ENCODE data around the gene TMEM250. TPM values are rescaled to one million over a fixed set of nuclear protein-coding genes. Genes with fewer than 3 reads are reported as not detected.

Gene TMEM250
- total and polyA plus RNA-seq, 2 donors from 2014 or later, result 22.2 to 33.1 TPM

- Histone ChIP-seq H3K36me3 (ENCODE audit: control insufficient read depth in 2 of 3, insufficient read depth in 3 of 3, low read length in 3 of 3) (no peaks in the 10 kb centered on the region), H3K9me3 (ENCODE audit: control insufficient read depth in 2 of 3, insufficient read depth in 1 of 3, low read length in 3 of 3) (no peaks in the 10 kb centered on the region), H3K27ac (ENCODE audit: low read depth in 2 of 2, low read length in 2 of 2) (no peak overlapping the region), H3K9ac (ENCODE audit: low read length in 3 of 3) (no peak overlapping the region), H3K4me3 (ENCODE audit: low read length in 3 of 3) (no peak overlapping the region), H3K4me1 (ENCODE audit: control insufficient read depth in 2 of 3, insufficient read depth in 2 of 3, low read depth in 1 of 3, low read length in 3 of 3) (peaks cover 0 to 17% (median 4%) of the 10 kb centered on the region in 3 donors), H3K27me3 (ENCODE audit: control insufficient read depth, insufficient read depth, low read length) (no peaks in the 10 kb centered on the region)
- FAIRE-seq, result no peak
- intact Hi-C loops (cut with DNase I), result no loop called here
- no peak for TF ChIP-seq CTCF (IDR thresholded peaks at IDR 0.05; ENCODE audit: borderline replicate concordance, extremely low read depth, insufficient read depth)
- peak in 1 of 5 donors; percentile 63 for DNase-seq
These were observed 39.3 kb downstream of the TMEM250 start for GRCh38 chr9:136079211-136079915.

GRCh38 chr9:136078498-136079011 is 40.1 kb downstream of the TMEM250 start:
- no peaks in the 10 kb centered on the region for H3K36me3 ChIP-seq (ENCODE audit: control insufficient read depth in 2 of 3, insufficient read depth in 3 of 3, low read length in 3 of 3)
- H3K27me3 ChIP-seq (ENCODE audit: control insufficient read depth, insufficient read depth, low read length), result no peaks in the 10 kb centered on the region
- no peaks in the 10 kb centered on the region for H3K9me3 ChIP-seq (ENCODE audit: control insufficient read depth in 2 of 3, insufficient read depth in 1 of 3, low read length in 3 of 3)
- no peak for FAIRE-seq
- TF ChIP-seq CTCF (IDR thresholded peaks at IDR 0.05; ENCODE audit: borderline replicate concordance, extremely low read depth, insufficient read depth), result no peak
- peak in 1 of 5 donors; percentile 48 for DNase-seq
- intact Hi-C loops (cut with DNase I), result no loop called here
- no peak overlapping the region for H3K4me3 ChIP-seq (ENCODE audit: low read length in 3 of 3)
- peaks cover 0 to 17% (median 4%) of the 10 kb centered on the region in 3 donors for H3K4me1 ChIP-seq (ENCODE audit: control insufficient read depth in 2 of 3, insufficient read depth in 2 of 3, low read depth in 1 of 3, low read length in 3 of 3)
- H3K9ac ChIP-seq (ENCODE audit: low read length in 3 of 3), result no peak overlapping the region
- no peak overlapping the region for H3K27ac ChIP-seq (ENCODE audit: low read depth in 2 of 2, low read length in 2 of 2)

GRCh38 chr9:136078024-136078423 is 40.7 kb downstream of the TMEM250 start:
- peak in 1 of 5 donors; percentile 36 for DNase-seq
- no peaks in the 10 kb centered on the region for H3K36me3 ChIP-seq (ENCODE audit: control insufficient read depth in 2 of 3, insufficient read depth in 3 of 3, low read length in 3 of 3)
- H3K4me1 ChIP-seq (ENCODE audit: control insufficient read depth in 2 of 3, insufficient read depth in 2 of 3, low read depth in 1 of 3, low read length in 3 of 3), result peaks cover 0 to 17% (median 4%) of the 10 kb centered on the region in 3 donors
- H3K9me3 ChIP-seq (ENCODE audit: control insufficient read depth in 2 of 3, insufficient read depth in 1 of 3, low read length in 3 of 3), result no peaks in the 10 kb centered on the region
- H3K9ac ChIP-seq (ENCODE audit: low read length in 3 of 3), result no peak overlapping the region
- TF ChIP-seq CTCF (IDR thresholded peaks at IDR 0.05; ENCODE audit: borderline replicate concordance, extremely low read depth, insufficient read depth), result no peak
- H3K4me3 ChIP-seq (ENCODE audit: low read length in 3 of 3), result no peak overlapping the region
- FAIRE-seq, result no peak
- H3K27ac ChIP-seq (ENCODE audit: low read depth in 2 of 2, low read length in 2 of 2), result no peak overlapping the region
- intact Hi-C loops (cut with DNase I), result no loop called here
- no peaks in the 10 kb centered on the region for H3K27me3 ChIP-seq (ENCODE audit: control insufficient read depth, insufficient read depth, low read length)
